SK-N-MC (cell line): ENCODE data around the gene SLC25A36.
"Not testable (repeated sequence)": the region's sequence is repeated elsewhere in the genome, so short reads cannot be mapped to it uniquely, and the experiment has no call there.

Source experiments
- DNase-seq: peaks from one replicate; pipeline ENCODE4 v3.0.0-alpha.2; 2011; ENCODE audit warnings: low read depth, low spot score
- H3K27ac ChIP-seq: fragments of 200-600 bp; sonication (generic); 2 replicates; pipeline ENCODE4 v1.5.1; 2016; ENCODE audit warnings: mixed run types
- H3K36me3 ChIP-seq: fragments of 200-600 bp; sonication (generic); 2 replicates; pipeline ENCODE4 v1.6.1; 2017; ENCODE audit warnings: antibody characterized with exemption, low read length, mixed read lengths; ENCODE audit not compliant: insufficient read depth
- H3K4me3 ChIP-seq: fragments of 200-600 bp; sonication (generic); 2 replicates; pipeline ENCODE4 v1.5.1; 2016
- H3K9ac ChIP-seq: fragments of 200-600 bp; sonication (generic); 2 replicates; pipeline ENCODE4 v1.8.0; 2017; ENCODE audit warnings: mixed run types, mixed read lengths; ENCODE audit not compliant: insufficient read length
- H3K9me3 ChIP-seq: fragments of 200-600 bp; sonication (generic); 2 replicates; pipeline ENCODE4 v1.6.1; 2017; ENCODE audit warnings: low read depth, mild to moderate bottlenecking, antibody characterized with exemption, low read length, moderate library complexity, mixed read lengths
- EZH2 ChIP-seq: fragments of 200-600 bp; sonication (generic); IDR thresholded peaks from one replicate; pipeline ENCODE4 v1.6.1; 2017; ENCODE audit warnings: antibody characterized with exemption
- FOXP2 ChIP-seq: optimal IDR thresholded peaks from 2 replicates; pipeline ENCODE3; 2011; ENCODE audit warnings: mild to moderate bottlenecking, moderate library complexity; ENCODE audit not compliant: insufficient read depth; ENCODE audit errors: extremely low read length, control extremely low read depth
- POLR2AphosphoS5 ChIP-seq: IDR thresholded peaks from 2 replicates; pipeline ENCODE4 v1.6.1; 2012; ENCODE audit warnings: mild to moderate bottlenecking, low read depth, low read length, borderline replicate concordance

Gene SLC25A36

DNA sequence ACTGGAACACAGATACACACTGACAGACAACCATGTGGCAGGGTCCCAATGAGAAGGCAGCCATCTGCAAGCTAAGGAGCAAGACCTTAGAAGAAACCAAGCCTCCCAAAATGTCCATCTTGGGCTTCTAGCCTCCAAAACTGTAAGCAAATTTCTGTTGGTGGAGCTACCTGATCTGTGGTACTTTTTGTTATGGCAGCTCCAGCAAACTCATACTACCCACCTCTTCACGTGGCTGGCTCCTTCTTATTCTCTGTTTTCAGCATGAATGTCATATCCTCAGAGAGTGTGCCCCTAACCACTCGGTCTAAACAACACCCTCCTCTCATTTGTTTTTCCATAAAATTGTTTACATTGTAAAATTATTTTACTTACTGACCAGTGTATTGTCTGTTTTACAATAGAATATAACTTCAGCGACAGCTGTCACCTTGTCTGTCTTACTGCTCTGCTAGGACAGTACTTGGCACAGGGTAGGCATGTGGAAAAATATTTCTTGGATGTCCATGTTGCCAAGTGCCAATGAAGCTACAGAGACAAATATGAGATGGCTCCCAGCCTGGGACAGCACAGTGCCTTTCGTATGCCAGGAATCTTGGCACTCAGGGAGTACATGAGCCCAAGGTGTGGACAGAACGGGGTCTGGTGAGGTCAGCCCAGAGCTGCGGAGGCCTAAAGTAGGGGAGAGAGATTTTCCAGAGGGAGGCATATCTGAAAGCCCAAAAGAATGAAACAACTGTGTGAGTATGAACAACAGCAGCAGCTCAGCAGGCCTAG, 17.4 kb upstream of the SLC25A36 start:
- Histone ChIP-seq H3K36me3 (no peaks in the 10 kb centered on the region), H3K9me3 (no peaks in the 10 kb centered on the region), H3K9ac (no peak overlapping the region), H3K4me3 (no peak overlapping the region), H3K27ac (no peak overlapping the region)
- no peak for TF ChIP-seq POLR2AphosphoS5
- TF ChIP-seq FOXP2: no peak
- TF ChIP-seq EZH2: no peak
- DNase-seq: no peak

DNA sequence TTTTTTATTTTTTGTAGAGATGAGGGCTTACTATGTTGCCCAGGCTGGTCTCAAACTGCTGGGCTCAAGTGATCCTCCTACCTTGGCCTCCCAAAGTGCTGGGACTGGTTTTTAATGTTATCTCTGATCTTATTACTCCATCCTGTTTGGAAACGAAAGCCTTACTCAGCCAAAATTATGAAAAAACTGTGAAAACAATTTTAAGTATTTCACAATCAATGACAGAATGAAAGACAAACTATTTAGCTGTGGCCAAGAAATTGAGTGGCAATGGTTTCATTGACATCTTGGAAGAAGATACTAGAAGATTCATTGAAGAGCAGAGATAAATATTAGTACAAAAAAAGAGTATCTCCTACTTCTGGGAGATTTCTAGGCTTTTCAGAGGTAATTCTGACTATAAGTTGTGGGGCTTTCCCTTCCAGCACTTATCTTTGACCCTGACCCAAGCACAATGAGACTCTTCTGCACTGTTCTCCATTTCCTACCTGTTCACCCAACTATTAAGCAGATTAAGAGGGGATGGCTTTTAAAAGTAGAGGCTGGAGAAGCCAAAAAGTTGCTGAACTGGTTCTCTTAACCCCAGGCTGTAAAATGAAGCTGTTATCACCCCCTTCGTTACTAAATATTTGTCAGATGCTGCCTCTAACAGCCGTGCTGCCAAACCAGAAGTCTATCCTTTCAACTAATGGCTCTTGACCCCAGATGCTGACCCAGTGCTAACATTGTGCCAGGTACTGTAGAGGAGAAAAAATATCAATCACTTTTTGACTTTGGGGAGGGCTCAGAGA, 14.2 kb upstream of the SLC25A36 start:
- no peak for TF ChIP-seq FOXP2
- no peak overlapping the region for H3K4me3 ChIP-seq

DNA sequence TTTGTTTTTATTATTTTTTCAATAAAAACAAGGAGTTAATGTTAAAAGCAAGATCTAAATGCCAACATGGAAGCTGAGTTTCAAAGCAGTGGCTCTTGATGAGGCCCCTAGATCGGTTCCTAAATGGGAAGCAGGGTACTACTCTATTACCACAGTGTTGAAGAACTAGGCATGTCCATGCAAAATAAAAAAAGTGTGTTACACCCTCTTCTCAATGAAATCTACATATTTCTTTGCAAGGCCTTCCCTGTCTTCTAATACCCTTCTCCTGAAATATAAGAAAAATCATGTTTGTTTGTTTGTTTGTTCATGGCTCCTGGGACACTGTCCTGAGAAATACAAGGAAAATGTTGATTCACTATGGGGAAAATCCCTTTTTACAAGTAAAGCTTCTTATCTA, 12.2 kb upstream of the SLC25A36 start:
- Histone ChIP-seq H3K9ac (no peak overlapping the region), H3K4me3 (no peak overlapping the region), H3K36me3 (no peaks in the 10 kb centered on the region), H3K27ac (no peak overlapping the region), H3K9me3 (no peaks in the 10 kb centered on the region)
- DNase-seq: no peak
- TF ChIP-seq EZH2: no peak
- no peak for TF ChIP-seq FOXP2
- no peak for TF ChIP-seq POLR2AphosphoS5

More for the DNA sequence above, 14.2 kb upstream of the SLC25A36 start:
- Histone ChIP-seq H3K9me3 (no peaks in the 10 kb centered on the region), H3K27ac (no peak overlapping the region), H3K9ac (no peak overlapping the region), H3K36me3 (no peaks in the 10 kb centered on the region)
- DNase-seq: no peak

DNA sequence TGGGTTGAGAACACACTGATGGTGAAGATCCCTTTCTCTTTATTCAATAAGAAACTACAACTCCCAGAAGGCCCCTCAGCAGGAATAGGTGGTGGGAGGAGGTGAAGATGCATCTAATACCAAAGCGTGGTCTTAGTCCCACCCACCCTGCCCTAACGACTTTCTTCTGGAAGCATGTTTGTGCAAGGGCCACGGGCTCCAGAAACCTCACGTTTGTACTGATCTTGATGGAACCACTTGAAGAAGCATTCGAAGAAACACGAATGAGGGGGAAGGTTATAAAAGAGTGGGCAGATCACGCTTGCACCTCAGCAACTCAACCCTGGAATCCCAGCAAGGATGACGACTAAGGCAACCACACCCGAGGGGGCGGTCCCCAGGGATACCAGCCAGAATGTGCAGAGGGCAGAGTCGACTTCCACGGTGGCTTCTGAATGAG, 10.6 kb upstream of the SLC25A36 start:
- H3K9ac ChIP-seq: no peak overlapping the region
- H3K9me3 ChIP-seq: no peaks in the 10 kb centered on the region
- no peak overlapping the region for H3K4me3 ChIP-seq
- no peaks in the 10 kb centered on the region for H3K36me3 ChIP-seq
- TF ChIP-seq FOXP2 (no peak), EZH2 (no peak), POLR2AphosphoS5 (no peak)
- no peak overlapping the region for H3K27ac ChIP-seq
- DNase-seq: no peak

DNA sequence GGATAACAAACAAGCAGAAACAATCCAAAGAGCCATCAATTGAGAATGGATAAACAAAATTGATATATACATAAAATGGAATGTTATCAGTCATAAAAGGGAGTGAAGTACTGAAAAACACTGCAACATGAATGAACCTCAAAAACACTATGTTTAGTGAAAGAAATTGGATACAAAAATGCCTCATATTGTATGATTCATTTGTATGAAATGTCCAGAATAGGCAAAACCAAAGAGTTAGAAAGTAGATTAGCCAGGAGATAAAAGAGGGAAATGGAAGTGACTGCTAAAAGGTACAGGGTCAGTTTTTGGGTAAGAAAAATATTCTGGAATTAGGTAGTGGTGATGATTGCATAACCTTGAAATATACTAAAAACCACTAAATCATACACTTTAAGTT, 9.8 kb upstream of the SLC25A36 start:
- Histone ChIP-seq H3K36me3 (no peaks in the 10 kb centered on the region), H3K9ac (no peak overlapping the region)
- no peak for DNase-seq

DNA sequence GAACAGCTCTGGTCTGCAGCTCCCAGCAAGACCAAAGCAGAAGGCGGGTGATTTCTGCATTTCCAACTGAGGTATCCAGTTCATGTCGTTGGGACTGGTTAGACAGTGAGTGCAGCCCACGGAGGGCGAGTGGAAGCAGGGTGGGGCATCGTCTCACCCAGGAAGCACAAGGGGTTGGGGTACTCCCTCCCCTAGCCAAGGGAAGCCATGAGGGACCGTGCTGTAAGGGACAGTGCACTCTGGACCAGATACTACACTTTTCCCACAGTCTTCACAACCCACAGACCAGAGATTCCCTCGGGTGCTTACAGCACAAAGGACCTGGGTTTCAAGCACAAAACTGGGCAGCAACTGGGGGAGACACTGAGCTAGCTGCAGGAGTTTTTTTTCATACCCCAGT, 8.5 kb upstream of the SLC25A36 start:
- no peaks in the 10 kb centered on the region for H3K36me3 ChIP-seq
- TF ChIP-seq EZH2 (no peak), FOXP2 (no peak), POLR2AphosphoS5 (no peak)
- DNase-seq: no peak
- no peaks in the 10 kb centered on the region for H3K9me3 ChIP-seq
- H3K4me3 ChIP-seq: no peak overlapping the region
- no peak overlapping the region for H3K27ac ChIP-seq
- no peak overlapping the region for H3K9ac ChIP-seq

More for the DNA sequence above, 9.8 kb upstream of the SLC25A36 start:
- no peak for TF ChIP-seq EZH2
- Histone ChIP-seq H3K9me3 (no peaks in the 10 kb centered on the region), H3K27ac (no peak overlapping the region), H3K4me3 (no peak overlapping the region)

DNA sequence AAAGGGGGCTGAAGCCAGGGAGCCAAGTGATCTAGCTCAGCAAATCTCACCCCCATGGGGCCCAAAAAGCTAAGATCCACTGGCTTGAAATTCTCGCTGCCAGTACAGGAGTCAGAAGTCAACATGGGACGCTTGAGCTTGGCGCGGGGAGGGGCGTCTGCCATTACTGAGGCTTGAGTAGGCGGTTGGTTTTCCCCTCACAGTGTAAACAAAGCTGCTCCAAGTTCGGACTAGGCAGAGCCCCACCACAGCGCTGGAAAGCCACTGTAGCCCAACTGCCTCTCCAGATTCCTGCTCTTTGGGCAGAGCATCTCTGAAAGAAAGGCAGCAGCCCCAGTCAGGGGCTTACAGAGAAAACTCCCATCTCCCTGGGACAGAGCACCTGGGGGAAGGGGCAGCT, 8.1 kb upstream of the SLC25A36 start:
- Histone ChIP-seq H3K36me3 (no peaks in the 10 kb centered on the region), H3K9ac (no peak overlapping the region), H3K27ac (no peak overlapping the region), H3K9me3 (no peaks in the 10 kb centered on the region), H3K4me3 (no peak overlapping the region)
- TF ChIP-seq FOXP2 (no peak), EZH2 (no peak), POLR2AphosphoS5 (no peak)
- no peak for DNase-seq

DNA sequence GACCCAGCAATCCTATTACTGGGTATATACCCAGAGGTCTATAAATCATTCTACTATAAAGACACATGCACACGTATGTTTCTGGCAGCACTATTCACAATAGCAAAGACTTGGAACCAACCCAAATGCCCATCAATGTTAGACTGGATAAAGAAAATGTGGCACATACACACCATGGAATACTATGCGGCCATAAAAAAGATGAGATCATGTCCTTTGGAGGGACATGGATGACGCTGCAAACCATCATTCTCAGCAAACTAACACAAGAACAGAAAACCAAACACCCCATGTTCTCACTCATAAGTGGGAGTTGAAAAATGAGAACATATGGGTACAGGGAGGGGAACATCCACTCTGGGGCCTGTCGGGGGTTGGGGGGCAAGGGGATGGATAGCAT, 2.3 kb upstream of the SLC25A36 start:
- not testable (repeated sequence) for H3K9me3 ChIP-seq, H3K27ac ChIP-seq, DNase-seq, H3K4me3 ChIP-seq, H3K36me3 ChIP-seq, H3K9ac ChIP-seq

DNA sequence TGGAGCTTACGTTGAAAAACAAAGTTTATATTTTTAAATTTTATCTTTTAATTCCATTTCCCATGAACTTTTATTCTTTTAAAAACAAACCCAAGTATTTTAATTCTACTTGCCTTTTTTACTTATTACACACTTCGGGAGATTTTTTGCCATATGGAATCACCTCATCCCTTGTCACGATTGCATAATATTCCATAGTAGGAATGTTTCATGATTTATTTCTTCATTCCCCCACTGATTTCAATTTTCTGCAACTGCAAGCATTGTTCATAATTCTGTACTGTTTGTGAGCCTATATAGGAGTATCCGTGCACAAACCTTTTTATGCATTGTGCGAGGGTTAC, 574 bp upstream of the SLC25A36 start:
- no peak for DNase-seq
- TF ChIP-seq EZH2 (no peak), FOXP2 (no peak), POLR2AphosphoS5 (no peak)
- Histone ChIP-seq H3K9ac (peak overlapping the region; percentile 52), H3K9me3 (no peaks in the 10 kb centered on the region), H3K27ac (peak overlapping the region; percentile 21; the same call in 1 of the 2 replicates), H3K36me3 (no peaks in the 10 kb centered on the region), H3K4me3 (peak overlapping the region; percentile 95)
